GM18873 (cell line): ENCODE results near the gene CCT3.
"Not testable (repeated sequence)": the region's sequence is repeated elsewhere in the genome, so short reads cannot be mapped to it uniquely, and the experiment has no call there.

Experiments used
- ATAC-seq: cut with Tn5 transposase; IDR thresholded peaks from one replicate; pipeline ENCODE4 v1.9.1; 2021; ENCODE audit warnings: mild to moderate bottlenecking, moderate library complexity, moderate number of reproducible peaks; ENCODE audit not compliant: unreplicated experiment, low FRiP score

Gene CCT3

GRCh38 chr1:156338180-156338976 lies at the start of gene CCT3, which contains the start of gene TSACC:
Gene CCT3 (minus strand): TSS chr1:156338292. CDS start chr1:156338184, 108 bp downstream.
Gene TSACC (plus strand): TSS chr1:156338526. CDS start chr1:156339758, 1,232 bp downstream.
- peak; percentile 89 for ATAC-seq

GRCh38 chr1:156387870-156388173 lies 49.7 kb upstream of the CCT3 start:
- ATAC-seq, result no peak

GRCh38 chr1:156386949-156387869 lies 49.1 kb upstream of the CCT3 start:
- ATAC-seq, result no peak

- no peak for ATAC-seq
These were observed 48.2 kb upstream of the CCT3 start for GRCh38 chr1:156386134-156386901.

- no peak for ATAC-seq
These were observed 47.5 kb upstream of the CCT3 start for GRCh38 chr1:156385534-156386031.

GRCh38 chr1:156384658-156385057 lies 46.6 kb upstream of the CCT3 start:
- no peak for ATAC-seq

GRCh38 chr1:156384007-156384406 lies 45.9 kb upstream of the CCT3 start:
- ATAC-seq, result no peak

- no peak for ATAC-seq
These were observed 44.9 kb upstream of the CCT3 start for GRCh38 chr1:156383023-156383422.

GRCh38 chr1:156382561-156382960 lies 44.5 kb upstream of the CCT3 start:
- ATAC-seq, result no peak

GRCh38 chr1:156379420-156380165 lies 41.5 kb upstream of the CCT3 start:
- no peak for ATAC-seq

- ATAC-seq, result no peak
These were observed 40.5 kb upstream of the CCT3 start for GRCh38 chr1:156378557-156378956.

GRCh38 chr1:156376958-156377919 lies 39.1 kb upstream of the CCT3 start:
- no peak for ATAC-seq

- ATAC-seq, result no peak
These were observed 38.1 kb upstream of the CCT3 start for GRCh38 chr1:156376146-156376545.

- ATAC-seq, result no peak
These were observed 35.5 kb upstream of the CCT3 start for GRCh38 chr1:156373546-156373945.

- no peak for ATAC-seq
These were observed 34.8 kb upstream of the CCT3 start for GRCh38 chr1:156372876-156373275.

GRCh38 chr1:156372265-156372586 lies 34.1 kb upstream of the CCT3 start:
- ATAC-seq, result no peak

GRCh38 chr1:156371553-156372264 lies 33.6 kb upstream of the CCT3 start:
- ATAC-seq, result no peak

- ATAC-seq, result not testable (repeated sequence)
These were observed 31.7 kb upstream of the CCT3 start for GRCh38 chr1:156369685-156370286.
